ENCODE data around the gene PRODH2.

- no peak for TF ChIP-seq CEBPB (IDR thresholded peaks at IDR 0.05)
- no peak for TF ChIP-seq POLR2A (IDR thresholded peaks at IDR 0.05; ENCODE audit: low read length)
- no peak for TF ChIP-seq ZFP36 (IDR thresholded peaks at IDR 0.05; ENCODE audit: borderline replicate concordance, partially characterized antibody)
- TF ChIP-seq PHF8 (IDR thresholded peaks at IDR 0.05; ENCODE audit: borderline replicate concordance, low read depth) = no peak
- TF ChIP-seq CTCF (IDR thresholded peaks at IDR 0.05) = no peak
- TF ChIP-seq, protein P1, sequence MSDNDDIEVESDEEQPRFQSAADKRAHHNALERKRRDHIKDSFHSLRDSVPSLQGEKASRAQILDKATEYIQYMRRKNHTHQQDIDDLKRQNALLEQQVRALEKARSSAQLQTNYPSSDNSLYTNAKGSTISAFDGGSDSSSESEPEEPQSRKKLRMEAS (IDR thresholded peaks at IDR 0.05) = no peak
- TF ChIP-seq, protein P2, sequence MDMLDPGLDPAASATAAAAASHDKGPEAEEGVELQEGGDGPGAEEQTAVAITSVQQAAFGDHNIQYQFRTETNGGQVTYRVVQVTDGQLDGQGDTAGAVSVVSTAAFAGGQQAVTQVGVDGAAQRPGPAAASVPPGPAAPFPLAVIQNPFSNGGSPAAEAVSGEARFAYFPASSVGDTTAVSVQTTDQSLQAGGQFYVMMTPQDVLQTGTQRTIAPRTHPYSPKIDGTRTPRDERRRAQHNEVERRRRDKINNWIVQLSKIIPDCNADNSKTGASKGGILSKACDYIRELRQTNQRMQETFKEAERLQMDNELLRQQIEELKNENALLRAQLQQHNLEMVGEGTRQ (IDR thresholded peaks at IDR 0.05) = no peak
- no peak for TF ChIP-seq KDM1A (IDR thresholded peaks at IDR 0.05; ENCODE audit: low read depth)
- no peak for TF ChIP-seq POLR2AphosphoS2 (conservative IDR thresholded peaks at IDR 0.05; ENCODE audit: low read length)
- TF ChIP-seq JUNB (IDR thresholded peaks at IDR 0.05) = no peak
- TF ChIP-seq HOXA7 (CRISPR knock-in tag; IDR thresholded peaks at IDR 0.05) = no peak
Measured at GRCh38 chr19:35789195-35789977, 23.3 kb downstream of the PRODH2 start.

Data from A549 (cell line).